ENCODE data around the gene PSME3IP1.
"Not testable (repeated sequence)": the region's sequence is repeated elsewhere in the genome, so short reads cannot be mapped to it uniquely, and the experiment has no call there.

The PSME3IP1 gene

DNA sequence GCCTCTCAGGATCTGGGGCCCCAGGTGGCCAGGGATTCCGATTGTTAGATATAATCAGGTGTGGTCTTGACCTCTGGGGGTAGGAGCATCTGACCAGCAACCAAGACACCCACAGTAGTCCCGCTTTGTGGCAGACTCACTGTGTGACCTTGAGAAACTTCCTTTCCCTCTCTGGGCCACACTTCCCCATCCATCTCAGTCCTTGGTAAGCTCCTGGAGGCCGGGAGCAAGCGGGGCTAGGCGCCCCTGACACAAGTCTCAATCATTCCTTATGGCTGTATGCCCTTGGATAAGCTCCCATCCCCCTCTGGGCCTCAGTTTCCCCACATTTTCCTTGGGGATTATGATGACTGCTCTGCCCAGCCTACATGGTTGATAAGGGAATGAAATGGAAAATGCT, 72.2 kb downstream of the PSME3IP1 start:
- no peak for DNase-seq
- intact Hi-C loops (cut with DNase I), result no loop called here

DNA sequence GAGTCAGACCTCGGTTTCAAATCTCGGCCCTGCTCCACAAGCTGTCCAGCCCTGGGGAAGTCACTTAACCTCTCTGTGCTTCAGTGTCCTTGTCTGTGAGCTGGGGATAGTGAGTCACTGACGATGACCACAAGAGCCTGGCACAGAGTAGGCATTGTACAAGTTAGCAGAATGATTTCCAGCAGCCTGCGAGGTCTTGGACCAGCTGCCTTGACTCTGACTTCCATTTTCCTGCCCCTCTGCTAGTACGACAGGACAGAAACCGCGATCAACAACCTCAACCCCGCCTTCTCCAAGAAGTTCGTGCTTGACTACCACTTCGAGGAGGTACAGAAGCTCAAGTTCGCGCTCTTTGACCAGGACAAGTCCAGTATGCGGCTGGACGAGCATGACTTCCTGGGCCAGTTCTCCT, 72.8 kb downstream of the PSME3IP1 start:
- intact Hi-C loops (cut with DNase I), result no loop called here
- DNase-seq, result peak in 12 of 42 donors; percentile 25 to 72 (median 63)

DNA sequence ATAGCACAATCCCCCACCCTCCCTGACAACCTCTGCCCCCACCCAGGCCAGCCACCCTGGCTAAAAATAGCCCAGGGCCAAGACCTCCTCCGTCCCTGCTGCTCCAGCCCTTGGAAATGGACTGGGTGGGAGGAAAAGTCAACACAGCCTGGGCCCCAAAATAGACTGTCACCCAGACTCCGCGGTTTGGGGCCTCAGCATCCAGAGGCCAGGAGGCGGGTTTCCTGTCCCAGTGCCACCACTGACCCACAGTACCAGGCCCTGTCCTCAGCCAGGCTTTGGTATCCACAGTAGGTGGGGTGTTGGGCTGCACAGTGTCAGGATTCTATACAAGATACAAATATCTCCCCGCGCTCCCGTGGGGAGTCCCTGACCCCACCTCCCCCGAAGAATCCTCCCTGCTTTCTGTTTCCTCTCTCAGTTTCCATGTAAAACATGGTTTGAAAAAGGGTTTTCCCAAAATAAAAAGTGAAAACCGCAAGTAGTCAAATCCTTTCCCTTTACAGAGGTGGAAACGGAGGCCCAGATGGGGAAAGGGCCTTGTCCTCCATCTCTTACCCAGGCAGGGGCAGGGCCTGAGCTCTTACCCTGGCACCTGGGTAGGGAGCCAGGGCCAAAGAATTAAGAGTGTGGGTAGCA, 73.3 kb downstream of the PSME3IP1 start:
- intact Hi-C loops (cut with DNase I), result no loop called here
- no peak for DNase-seq

DNA sequence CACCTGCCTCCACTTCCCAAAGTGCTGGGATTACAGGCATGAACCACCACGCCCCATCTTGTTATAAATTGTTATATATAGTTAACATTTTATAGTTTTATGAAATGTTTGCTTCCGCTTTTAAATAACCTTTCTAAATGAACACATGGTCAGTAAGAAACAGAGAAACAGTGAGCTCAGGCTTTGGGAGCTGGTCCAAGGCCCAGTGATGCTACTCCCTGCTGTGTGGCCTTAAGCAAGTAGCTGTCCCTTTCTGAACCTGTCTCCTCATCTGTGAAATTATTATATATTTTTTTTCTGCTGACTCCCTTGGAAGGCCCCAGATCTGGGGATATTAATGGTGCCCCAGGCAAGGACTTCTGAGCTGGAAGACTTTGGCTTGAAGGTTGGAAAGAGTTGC, 74.4 kb downstream of the PSME3IP1 start:
- no peak for DNase-seq
- intact Hi-C loops (cut with DNase I), result no loop called here

DNA sequence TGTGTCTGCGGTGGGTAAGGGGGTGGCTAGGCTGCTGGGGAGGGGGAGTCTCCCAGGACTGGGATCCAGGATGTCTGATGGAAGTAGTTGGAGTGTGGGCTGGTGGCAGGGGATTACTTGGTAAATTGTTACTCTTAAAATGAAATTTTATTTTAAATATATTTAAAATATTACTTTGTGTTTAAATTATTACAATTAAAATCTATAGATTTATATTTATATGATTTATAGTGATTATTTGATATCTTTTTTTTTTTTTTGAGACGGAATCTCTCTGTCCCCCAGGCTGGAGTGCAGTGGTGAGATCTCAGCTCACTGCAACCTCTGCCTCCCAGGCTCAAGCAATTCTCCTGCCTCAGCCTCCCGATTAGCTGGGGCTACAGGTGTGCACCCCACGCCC, 74.9 kb downstream of the PSME3IP1 start:
- DNase-seq, result no peak
- intact Hi-C loops (cut with DNase I), result no loop called here

DNA sequence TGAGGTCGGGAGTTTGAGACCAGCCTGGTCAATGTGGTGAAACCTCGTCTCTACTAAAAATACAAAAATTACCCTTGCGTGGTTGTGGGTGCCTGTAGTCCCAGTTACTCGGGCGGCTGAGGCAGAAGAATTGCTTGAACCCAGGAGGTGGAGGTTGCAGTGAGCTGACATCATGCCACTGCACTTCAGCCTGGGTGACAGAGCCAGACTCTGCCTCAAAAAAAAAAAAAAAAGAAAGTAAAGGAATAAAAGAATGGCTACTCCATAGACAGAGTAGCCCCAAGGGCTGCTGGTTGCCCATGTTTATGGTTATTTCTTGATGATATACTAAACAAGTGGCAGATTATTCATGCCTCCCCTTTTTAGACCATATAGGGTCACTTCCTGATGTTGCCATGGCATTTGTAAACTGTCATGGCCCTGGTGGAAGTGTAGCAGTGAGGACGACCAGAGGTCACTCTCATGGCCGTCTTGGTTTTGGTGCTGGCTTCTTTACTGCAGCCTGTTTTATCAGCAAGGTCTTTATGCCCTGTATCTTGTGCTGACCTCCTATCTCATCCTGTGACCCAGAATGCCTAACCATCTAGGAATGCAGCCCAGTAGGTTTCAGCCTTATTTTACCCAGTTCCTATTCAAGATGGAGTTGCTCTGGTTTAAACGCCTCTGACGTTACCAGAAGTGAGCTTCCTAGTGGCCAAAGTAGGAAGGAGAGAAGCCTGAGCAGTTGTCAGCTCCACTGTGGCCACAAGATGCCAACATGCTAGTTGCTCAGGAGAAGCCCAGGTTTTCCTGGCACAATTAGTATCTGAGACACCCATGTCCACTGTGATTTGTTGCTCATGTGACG, 76.4 kb downstream of the PSME3IP1 start:
- intact Hi-C loops (cut with DNase I); DNase-seq: not testable (repeated sequence)

DNA sequence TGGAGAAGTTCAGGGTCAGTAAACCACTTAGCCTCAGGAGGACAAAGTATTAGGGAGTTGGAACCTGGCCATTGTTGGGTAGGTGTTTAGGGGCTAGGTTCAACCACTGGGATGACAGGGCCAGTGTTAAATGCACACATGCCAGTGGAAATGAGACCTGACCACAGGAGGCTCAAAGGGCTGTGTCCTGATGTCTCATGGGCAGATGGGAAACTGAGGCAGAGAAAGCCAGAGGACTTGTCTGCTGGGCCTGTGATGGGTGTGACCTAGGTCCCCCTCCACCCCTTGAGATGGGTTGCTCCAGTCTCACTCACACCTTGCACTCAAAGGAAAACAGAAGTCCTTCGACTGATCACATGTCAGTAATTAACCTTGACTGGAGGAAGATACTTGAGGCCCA, 77.4 kb downstream of the PSME3IP1 start:
- no peak for DNase-seq
- intact Hi-C loops (cut with DNase I), result no loop called here

DNA sequence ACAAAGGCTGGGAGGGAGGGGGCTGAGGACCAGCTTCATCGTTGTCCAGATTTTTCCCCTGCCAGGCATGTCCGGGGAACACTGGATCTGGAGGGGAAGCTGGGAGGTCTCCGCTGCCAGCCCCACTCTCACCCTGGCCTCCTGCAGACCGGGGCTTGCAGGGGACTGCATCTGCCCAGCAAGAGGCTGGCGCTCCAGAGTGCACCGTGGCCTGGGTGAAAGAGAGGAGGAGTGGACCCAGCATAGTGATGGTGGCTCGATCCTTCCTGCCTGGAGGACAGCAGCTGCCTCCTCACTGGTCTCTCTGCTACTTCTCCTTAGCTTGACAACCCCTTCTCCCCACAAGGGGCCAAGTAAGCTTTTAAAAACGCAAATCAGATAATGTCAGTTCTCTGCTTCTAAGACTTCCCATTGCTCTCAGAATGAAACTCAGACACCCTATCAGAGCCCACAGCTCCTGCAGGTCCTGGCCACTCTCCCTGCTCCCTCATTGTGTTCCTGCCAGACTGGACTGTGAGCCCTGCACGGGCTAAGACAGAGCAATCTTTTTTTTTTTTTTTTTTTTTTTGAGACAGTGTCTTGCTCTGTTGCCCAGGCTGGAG, 78.4 kb downstream of the PSME3IP1 start:
- peak in 4 of 42 donors; percentile 25 to 56 (median 29) for DNase-seq
- intact Hi-C loops (cut with DNase I), result no loop called here

DNA sequence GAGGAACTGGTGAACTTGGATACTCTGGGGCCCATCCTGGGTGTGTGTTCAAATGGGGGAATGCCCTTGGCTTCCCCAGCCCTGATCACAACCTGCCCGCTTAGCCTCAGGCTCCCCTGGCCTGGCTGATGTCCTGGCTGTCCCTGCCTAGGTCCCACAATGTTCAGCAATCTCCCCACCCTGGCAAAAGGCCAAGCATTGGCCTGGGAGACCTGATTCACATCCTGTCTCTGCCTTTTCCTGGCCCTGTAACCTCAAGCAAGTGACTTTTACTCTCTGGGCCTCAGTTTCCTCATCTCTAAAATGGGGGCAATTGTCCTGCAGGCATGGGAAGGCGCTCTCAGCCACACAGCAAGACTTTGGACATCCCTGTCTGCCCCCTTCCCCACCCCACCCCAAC, 79.1 kb downstream of the PSME3IP1 start:
- DNase-seq, result no peak
- intact Hi-C loops (cut with DNase I), result no loop called here

DNA sequence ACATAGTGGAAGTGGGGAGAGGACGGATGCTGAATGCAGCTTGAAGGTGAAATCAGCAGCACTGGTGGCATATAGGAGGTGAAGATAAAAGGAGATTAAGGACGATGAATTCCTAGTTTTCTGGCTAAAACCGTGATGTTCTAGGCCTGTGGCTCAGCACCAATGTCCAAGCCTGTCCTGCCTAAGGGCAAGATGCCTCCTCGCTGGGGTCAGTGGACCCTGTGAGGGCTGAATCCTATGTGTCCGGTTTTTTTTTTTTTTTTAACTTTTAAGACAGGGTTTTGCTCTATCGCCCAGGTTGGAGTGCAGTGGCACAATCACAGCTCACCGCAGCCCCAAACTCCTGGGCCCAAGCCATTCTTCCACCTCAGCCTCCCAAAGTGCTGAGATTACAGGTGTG, 80.7 kb downstream of the PSME3IP1 start:
- DNase-seq, result no peak
- intact Hi-C loops (cut with DNase I), result no loop called here

DNA sequence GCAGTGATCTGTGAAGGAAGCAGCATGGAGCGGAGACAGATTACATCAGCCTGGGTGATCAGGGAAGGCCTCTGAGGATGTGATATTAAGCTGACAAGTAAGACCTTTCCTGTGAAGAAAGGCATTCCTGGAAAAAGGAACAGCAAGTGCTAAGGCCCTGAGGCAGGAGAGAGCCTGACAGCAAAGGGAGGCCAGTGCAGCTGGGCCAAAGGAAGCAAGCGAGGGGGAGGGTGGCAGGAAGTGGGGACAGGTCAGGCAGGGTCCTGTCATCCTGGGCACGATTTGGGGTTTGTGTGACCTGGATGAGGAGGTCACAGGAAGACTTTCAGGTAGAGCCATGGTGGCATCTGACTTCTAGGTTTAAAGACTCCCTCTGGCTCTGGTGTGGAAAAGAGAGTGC, 81.1 kb downstream of the PSME3IP1 start:
- no peak for DNase-seq
- intact Hi-C loops (cut with DNase I), result no loop called here

DNA sequence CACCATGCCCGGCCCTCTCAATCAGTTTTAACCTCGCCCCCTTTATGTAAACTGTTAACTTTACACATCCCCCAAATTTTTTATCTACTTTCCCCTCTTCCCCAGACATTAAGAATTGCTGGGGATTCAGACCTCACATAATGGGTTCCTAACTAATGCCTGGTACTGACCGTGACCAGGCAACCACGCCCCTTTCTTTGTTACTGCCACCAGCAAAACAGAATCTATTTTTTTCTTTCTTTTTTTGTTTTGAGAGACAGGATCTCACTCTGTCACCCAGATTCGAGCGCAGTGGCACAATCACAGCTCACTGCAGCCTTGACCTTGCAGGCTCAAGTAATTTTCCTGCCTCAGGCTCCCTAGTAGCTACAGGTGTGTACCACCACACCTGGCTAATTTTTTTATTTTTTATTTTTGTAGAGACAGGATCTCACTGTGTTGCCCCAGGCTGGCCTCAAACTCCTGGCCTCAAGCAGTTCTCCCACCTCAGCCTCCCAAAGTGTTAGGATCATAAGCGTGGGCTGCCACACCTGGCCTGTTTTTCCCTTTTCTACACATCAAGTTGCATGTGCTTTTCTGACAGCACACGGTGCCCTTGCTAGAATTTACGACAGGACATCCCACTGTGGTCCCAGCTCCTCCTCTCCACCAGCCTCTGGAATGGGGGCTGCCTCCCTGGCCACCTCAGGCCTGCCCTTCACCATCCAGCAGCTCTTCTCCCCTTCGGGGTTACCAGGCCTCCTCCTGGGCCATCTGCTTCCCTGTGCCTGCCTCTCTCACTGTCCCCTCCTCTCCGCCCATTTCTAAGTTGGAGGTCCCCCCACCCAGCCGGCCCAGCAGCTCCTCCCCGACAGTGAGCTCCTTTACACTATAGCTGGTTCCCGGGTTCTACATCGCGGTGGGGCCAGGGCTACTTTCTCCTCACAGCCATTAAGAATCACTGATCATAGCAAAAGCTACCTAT, 82.7 kb downstream of the PSME3IP1 start:
- intact Hi-C loops (cut with DNase I), result no loop called here
- DNase-seq, result peak in 14 of 42 donors; percentile 16 to 72 (median 48)
